K562 (cell line): ENCODE data around the gene POLD3. TPM values are rescaled to one million over a fixed set of nuclear protein-coding genes. Genes with fewer than 3 reads are reported as not detected.
A peak's percentile ranks its signal among the peaks of the same experiment; 100 is the strongest.

Source experiments
- ATAC-seq: fragments of 200-7000 bp; cut with Tn5 transposase; 3 replicates; pipeline ENCODE4 v1.9.1; 2020; ENCODE audit warnings: moderate library complexity
- BruUV-seq: library from RNA; stranded (reverse); fragments of 400-500 nt; replicated peaks from 2 replicates; lab custom pipeline; 2021; lab: Mats Ljungman, UMichigan
- CTCF ChIA-PET: fragments of 300-600 bp; formaldehyde crosslinking; extraction: SDS; loops from one replicate; lab custom pipeline; 2021; ENCODE audit warnings: low intra/inter-chr PET ratio; lab: Yijun Ruan, JAX
- POLR2A ChIA-PET: fragments of 300-600, 350-650 bp; sonication (Branson Sonifier 250); formaldehyde crosslinking; extraction: SDS; loops from one replicate; lab custom pipeline; 2021; ENCODE audit warnings: antibody characterized with exemption, inconsistent platforms; lab: Yijun Ruan, JAX
- DNase-seq, 4 experiments: peaks; one replicate each; pipeline versions ENCODE4 v3.0.0 to v3.0.0-alpha.2; 2011 to 2018; ENCODE audit warnings: low spot score in 3 of 4, mixed read lengths in 3 of 4; ENCODE audit errors: extremely low read depth in 1 of 4
- FAIRE-seq: peaks from 2 replicates; lab custom pipeline; 2011; peaks lifted over from hg19 to GRCh38; lab: Jason Lieb, UNC
- H2AFZ ChIP-seq: 2 replicates; pipeline ENCODE4 v1.6.0; 2011; ENCODE audit warnings: low read depth, low read length, control low read depth, inconsistent platforms
- H3K27ac ChIP-seq: fragments of 200-600 bp; 3 replicates; pipeline ENCODE4 v1.8.0; 2011; ENCODE audit warnings: low read depth, mild to moderate bottlenecking, control low read depth, inconsistent platforms, low read length, moderate library complexity, mixed read lengths; ENCODE audit errors: extremely low read depth
- H3K27me3 ChIP-seq, 2 experiments: fragments of 300-600 bp in 1 of 2; 2 replicates in 1 of 2; 3 replicates in 1 of 2; pipeline versions ENCODE4 v1.6.0 to v1.8.0; 2011; ENCODE audit warnings: inconsistent platforms in 2 of 2, low read length in 2 of 2, mild to moderate bottlenecking in 1 of 2, mixed read lengths in 1 of 2, moderate library complexity in 1 of 2; ENCODE audit not compliant: control insufficient read depth in 2 of 2, insufficient read depth in 2 of 2
- H3K36me3 ChIP-seq: fragments of 300-600 bp; 3 replicates; pipeline ENCODE4 v1.8.0; 2011; ENCODE audit warnings: mild to moderate bottlenecking, low read length, inconsistent platforms; ENCODE audit not compliant: control insufficient read depth, insufficient read depth
- H3K4me1 ChIP-seq, 2 experiments: fragments of 200-600 bp in 1 of 2; replicated peaks in 1 of 2; 2 replicates in 1 of 2; 3 replicates in 1 of 2; pipeline versions ENCODE4 v1.5.1 to v1.8.0; 2011; ENCODE audit warnings: inconsistent platforms in 2 of 2, low read length in 2 of 2, mild to moderate bottlenecking in 1 of 2, mixed read lengths in 1 of 2, moderate library complexity in 1 of 2; ENCODE audit not compliant: control insufficient read depth in 2 of 2, insufficient read depth in 2 of 2
- H3K4me2 ChIP-seq: 2 replicates; pipeline ENCODE4 v1.6.1; 2011; ENCODE audit warnings: low read length, control low read depth, inconsistent platforms, mixed read lengths; ENCODE audit not compliant: insufficient read depth
- H3K4me3 ChIP-seq: fragments of 200-600 bp; sonication (generic), shearing (Covaris generic); 2 replicates; pipeline ENCODE4 v1.5.1; 2016; ENCODE audit warnings: control low read depth, inconsistent platforms
- H3K79me2 ChIP-seq: fragments of 200-600 bp; 3 replicates; pipeline ENCODE4 v1.8.0; 2011; ENCODE audit warnings: low read length, inconsistent platforms; ENCODE audit not compliant: control insufficient read depth, insufficient read depth
- H3K9ac ChIP-seq, 2 experiments: 2 replicates each; pipeline versions ENCODE4 v1.6.0 to v1.6.1; 2011; ENCODE audit warnings: low read depth in 2 of 2, low read length in 2 of 2, control low read depth in 1 of 2, inconsistent platforms in 1 of 2, mild to moderate bottlenecking in 1 of 2, mixed read lengths in 1 of 2; ENCODE audit not compliant: insufficient read depth in 1 of 2
- H3K9me1 ChIP-seq: one replicate; pipeline ENCODE4 v1.6.0; 2011; ENCODE audit warnings: inconsistent platforms, mild to moderate bottlenecking, low read length, moderate library complexity; ENCODE audit not compliant: control insufficient read depth, insufficient read depth
- H3K9me3 ChIP-seq: replicated peaks from 2 replicates; pipeline ENCODE4 v1.5.1; 2011; ENCODE audit warnings: low read depth, low read length, inconsistent platforms; ENCODE audit not compliant: control insufficient read depth, insufficient read depth
- H4K20me1 ChIP-seq: replicated peaks from 2 replicates; pipeline ENCODE4 v1.6.1; 2011; ENCODE audit warnings: low read length, inconsistent platforms, mixed read lengths; ENCODE audit not compliant: control insufficient read depth, insufficient read depth
- ADNP ChIP-seq: fragments of 200-800 bp; sonication (Bioruptor generic); IDR thresholded peaks from 2 replicates; pipeline ENCODE4 v1.6.1; 2016; ENCODE audit warnings: missing genetic modification characterization, missing compliant biosample characterization
- BRD9 ChIP-seq: fragments of 450-650 bp; IDR thresholded peaks from 2 replicates; pipeline ENCODE4 v1.6.1; 2018; ENCODE audit warnings: low read depth; ENCODE audit not compliant: partially characterized antibody
- CEBPG ChIP-seq, 3 experiments: fragments of 200-800 bp in 1 of 3; sonication (Bioruptor generic) in 1 of 3; sonication (generic) in 1 of 3; formaldehyde crosslinking in 1 of 3; IDR thresholded peaks in 2 of 3; conservative IDR thresholded peaks in 1 of 3; 2 replicates each; pipeline versions ENCODE4 v1.6.1 to v1.8.0; 2016 to 2022; ENCODE audit warnings: missing compliant biosample characterization in 2 of 3, missing genetic modification characterization in 2 of 3, mild to moderate bottlenecking in 1 of 3, missing genetic modification reagents in 1 of 3
- HDAC2 ChIP-seq: fragments of 450-650 bp; IDR thresholded peaks from 2 replicates; pipeline ENCODE4 v1.6.1; 2016; ENCODE audit warnings: mild to moderate bottlenecking
- MAFF ChIP-seq: IDR thresholded peaks from 2 replicates; pipeline ENCODE4 v1.6.1; 2012; ENCODE audit warnings: low read length, improper control_type of control experiment
- MAFG ChIP-seq: fragments of 450-650 bp; conservative IDR thresholded peaks from 2 replicates; pipeline ENCODE4 v1.6.1; 2016; ENCODE audit warnings: missing genetic modification characterization, missing compliant biosample characterization
- MAFK ChIP-seq: IDR thresholded peaks from 2 replicates; pipeline ENCODE4 v1.6.1; 2011; ENCODE audit warnings: low read length, improper control_type of control experiment
- NFIC ChIP-seq: fragments of 450-650 bp; IDR thresholded peaks from 2 replicates; pipeline ENCODE4 v1.6.1; 2017; ENCODE audit warnings: mild to moderate bottlenecking, inconsistent platforms
- PML ChIP-seq: IDR thresholded peaks from 2 replicates; pipeline ENCODE4 v1.6.1; 2012; ENCODE audit warnings: low read length, inconsistent platforms
- SMARCA5 ChIP-seq: fragments of 450-650 bp; IDR thresholded peaks from 2 replicates; pipeline ENCODE4 v1.6.1; 2016
- SPI1 ChIP-seq: IDR thresholded peaks from 2 replicates; pipeline ENCODE4 v1.6.1; 2011; ENCODE audit warnings: low read depth, low read length, control low read depth, borderline replicate concordance
- TARDBP ChIP-seq: fragments of 450-650 bp; IDR thresholded peaks from 2 replicates; pipeline ENCODE4 v1.6.1; 2016
- ZFP36 ChIP-seq: fragments of 150-350 bp; IDR thresholded peaks from 2 replicates; pipeline ENCODE4 v1.6.1; 2018; ENCODE audit warnings: low read length, low read depth; ENCODE audit not compliant: partially characterized antibody
- ZFPM2 ChIP-seq: fragments of 250-450 bp; sonication (Bioruptor Pico); IDR thresholded peaks from 2 replicates; pipeline ENCODE4 v1.5.1; 2022; ENCODE audit warnings: mild to moderate bottlenecking
- ZNF224 ChIP-seq: sonication (generic); formaldehyde crosslinking; IDR thresholded peaks from 2 replicates; pipeline ENCODE4 v1.8.0; 2022; ENCODE audit warnings: mild to moderate bottlenecking, missing genetic modification reagents
- WGBS: fragments of 100-300 bp; shearing (Covaris generic); methylation state at CpG from one replicate; pipeline ENCODE4 v1.1.6; 2016; ENCODE audit warnings: low coverage, mixed read lengths; ENCODE audit not compliant: insufficient coverage; ENCODE audit errors: missing lambda C conversion rate; 5-methylcytosine and 5-hydroxymethylcytosine counted together
- in situ Hi-C: fragments of 300-500 bp; cut with MboI; formaldehyde crosslinking; loops from 4 replicates; pipeline ENCODE4 v1.15.0; 2018; ENCODE audit warnings: inconsistent platforms, mixed read lengths
- intact Hi-C: fragments of 100-400 bp; cut with micrococcal nuclease; formaldehyde crosslinking; loops from 2 replicates; pipeline ENCODE4 v1.14.2; 2022
- polyA plus RNA-seq, 8 experiments: library from polyadenylated mRNA; depleted of rRNA in 4 of 8; stranded (reverse) in 5 of 8; unstranded in 3 of 8; fragments of >200 nt; fragmentation: Nextera tagmentation in 2 of 8; fragmentation: Illumina TruSeq in 1 of 8; extraction: Ambion mirVana in 2 of 8; extraction: Trizol in 1 of 8; gene quantifications; 2 replicates each; pipeline versions ENCODE4 v1.2.1 to v1.2.3, GENCODE V29; 2011 to 2014; ENCODE audit warnings: inconsistent platforms in 1 of 8, missing spikeins in 1 of 8
- total RNA-seq, 7 experiments: library from RNA; depleted of rRNA in 6 of 7; stranded (reverse); fragments of >200 nt in 6 of 7; fragmentation: Illumina TruSeq in 2 of 7; extraction: Trizol in 2 of 7; gene quantifications; 2 replicates each; pipeline versions ENCODE4 v1.2.1 to v1.2.3, GENCODE V29; 2011 to 2021; ENCODE audit warnings: low replicate concordance in 1 of 7
- TF ChIP-seq, protein P1 (sequence below): fragments of 250-450 bp; sonication (Bioruptor Pico); IDR thresholded peaks from 2 replicates; pipeline ENCODE4 v1.8.0; 2022; ENCODE audit warnings: inconsistent platforms
- TF ChIP-seq, protein P2 (sequence below): fragments of 250-450 bp; sonication (Bioruptor Pico); IDR thresholded peaks from 2 replicates; pipeline ENCODE4 v1.4.0; 2020; ENCODE audit warnings: mild to moderate bottlenecking, moderate library complexity, borderline replicate concordance
- TF ChIP-seq, protein P3 (sequence below), 2 experiments: fragments of 450-650 bp in 1 of 2; sonication (generic) in 1 of 2; formaldehyde crosslinking in 1 of 2; IDR thresholded peaks in 1 of 2; conservative IDR thresholded peaks in 1 of 2; 2 replicates each; pipeline versions ENCODE4 v1.6.1 to v1.8.1; 2016 to 2023; ENCODE audit warnings: mild to moderate bottlenecking in 2 of 2, moderate library complexity in 2 of 2, inconsistent platforms in 1 of 2, missing genetic modification reagents in 1 of 2

The POLD3 gene
- total and polyA plus RNA-seq, 9 of the 15 experiments (the other 6 are each of a cell fraction or from before 2014, with no cell fraction given), result 10.6 to 40.1 (median 24.6) TPM

DNA sequence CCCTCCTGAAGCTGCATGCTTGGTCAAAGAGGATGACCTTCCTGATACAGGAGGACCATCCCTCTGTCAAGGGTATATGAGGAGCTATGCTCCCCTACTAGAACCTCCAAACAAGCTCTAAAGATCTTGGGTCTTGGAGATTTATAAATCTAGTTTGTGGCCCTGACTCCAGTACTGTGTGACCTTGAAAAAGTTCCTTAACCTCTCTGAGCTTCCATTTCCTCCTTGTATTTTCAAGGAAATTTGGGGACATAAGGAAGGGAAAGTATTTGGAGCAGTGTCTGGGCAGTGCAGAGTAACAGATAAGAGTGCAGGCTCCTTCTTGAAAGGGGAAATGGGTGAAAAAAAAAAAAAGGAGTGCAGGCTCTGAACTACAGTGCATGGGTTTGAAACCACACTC is 93.0 kb downstream of the POLD3 start (continued):
- TF ChIP-seq, protein P1, sequence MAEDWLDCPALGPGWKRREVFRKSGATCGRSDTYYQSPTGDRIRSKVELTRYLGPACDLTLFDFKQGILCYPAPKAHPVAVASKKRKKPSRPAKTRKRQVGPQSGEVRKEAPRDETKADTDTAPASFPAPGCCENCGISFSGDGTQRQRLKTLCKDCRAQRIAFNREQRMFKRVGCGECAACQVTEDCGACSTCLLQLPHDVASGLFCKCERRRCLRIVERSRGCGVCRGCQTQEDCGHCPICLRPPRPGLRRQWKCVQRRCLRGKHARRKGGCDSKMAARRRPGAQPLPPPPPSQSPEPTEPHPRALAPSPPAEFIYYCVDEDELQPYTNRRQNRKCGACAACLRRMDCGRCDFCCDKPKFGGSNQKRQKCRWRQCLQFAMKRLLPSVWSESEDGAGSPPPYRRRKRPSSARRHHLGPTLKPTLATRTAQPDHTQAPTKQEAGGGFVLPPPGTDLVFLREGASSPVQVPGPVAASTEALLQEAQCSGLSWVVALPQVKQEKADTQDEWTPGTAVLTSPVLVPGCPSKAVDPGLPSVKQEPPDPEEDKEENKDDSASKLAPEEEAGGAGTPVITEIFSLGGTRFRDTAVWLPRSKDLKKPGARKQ, result no peak
- no peak for TF ChIP-seq ZFPM2 (CRISPR knock-in tag)
- no peak for TF ChIP-seq ZNF224 (CRISPR knock-in tag)
- TF ChIP-seq SMARCA5, result peak; percentile 62; the same call in 1 of the 2 replicates
- no peak for TF ChIP-seq TARDBP
- TF ChIP-seq HDAC2, result peak; percentile 53; the same call in 1 of the 2 replicates
- TF ChIP-seq BRD9, result no peak
- TF ChIP-seq ADNP (tag), result peak; percentile 68; the same call in 1 of the 2 replicates
- peak; percentile 63 for TF ChIP-seq ZFP36
- TF ChIP-seq CEBPG (CRISPR knock-in tag; IDR thresholded peaks at IDR 0.05), result no peak
- TF ChIP-seq CEBPG (tag; conservative IDR thresholded peaks at IDR 0.05 in 1 of 2, IDR thresholded peaks at IDR 0.05 in 1 of 2), result no peak
- no peak for TF ChIP-seq MAFK

DNA sequence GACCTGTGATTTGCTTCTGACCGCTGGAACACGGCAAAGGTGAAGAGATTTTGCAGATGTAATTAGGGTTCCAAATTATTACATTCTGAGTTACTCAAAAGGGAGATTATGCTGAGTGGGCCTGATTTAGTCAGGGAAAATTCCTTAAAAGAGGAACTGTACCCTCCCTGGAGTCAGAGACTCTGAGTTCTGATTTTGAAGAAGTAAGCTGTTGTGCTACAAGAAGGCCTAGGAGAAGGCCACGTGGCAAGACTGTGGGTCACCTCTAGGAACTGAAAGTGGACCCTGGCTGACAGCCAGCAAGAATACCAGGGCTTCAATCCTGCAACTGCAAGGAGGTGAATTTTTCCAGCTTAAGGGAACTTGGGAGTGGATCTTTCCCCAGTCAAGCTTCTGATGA is 93.5 kb downstream of the POLD3 start:
- Histone ChIP-seq H3K9ac (no peak overlapping the region), H3K36me3 (no peaks in the 10 kb centered on the region), H3K4me2 (no peak overlapping the region), H3K4me1 (peaks cover 0 to under 1% of the 10 kb centered on the region in 2 experiments; a peak in 1 of 5 replicates), H4K20me1 (no peaks in the 10 kb centered on the region), H3K9me3 (no peaks in the 10 kb centered on the region), H3K9me1 (no peaks in the 10 kb centered on the region), H3K79me2 (no peaks in the 10 kb centered on the region), H2AFZ (no peak overlapping the region), H3K4me3 (no peak overlapping the region), H3K27me3 (no peaks in the 10 kb centered on the region; a peak in 1 of 5 replicates), H3K27ac (no peak overlapping the region)
- ATAC-seq, result no peak
- no TSS peak for BruUV-seq
- in situ Hi-C loops, result loop anchor here (5.0 kb wide), 1 partner anchor 54 kb away; no protein-coding TSS in a partner anchor
- POLR2A ChIA-PET, result interaction anchor here (0.6 to 2.0 kb wide), 4 partner anchors 9 to 815 kb away, joined by 3 to 6 read pairs (median 4); no protein-coding TSS in a partner anchor
- intact Hi-C loops, result no loop called here
- FAIRE-seq, result no peak
- no peak for DNase-seq
- CTCF ChIA-PET, result no interaction called here
- WGBS, result 49% methylated on average over 3 of the region's 3 CpGs
- TF ChIP-seq PML, result no peak
- TF ChIP-seq NFIC, result peak; percentile 36
- TF ChIP-seq MAFG, result 0 out of 2 replicates have a peak, but pooled peaks have one; percentile 20
- TF ChIP-seq, protein P2, sequence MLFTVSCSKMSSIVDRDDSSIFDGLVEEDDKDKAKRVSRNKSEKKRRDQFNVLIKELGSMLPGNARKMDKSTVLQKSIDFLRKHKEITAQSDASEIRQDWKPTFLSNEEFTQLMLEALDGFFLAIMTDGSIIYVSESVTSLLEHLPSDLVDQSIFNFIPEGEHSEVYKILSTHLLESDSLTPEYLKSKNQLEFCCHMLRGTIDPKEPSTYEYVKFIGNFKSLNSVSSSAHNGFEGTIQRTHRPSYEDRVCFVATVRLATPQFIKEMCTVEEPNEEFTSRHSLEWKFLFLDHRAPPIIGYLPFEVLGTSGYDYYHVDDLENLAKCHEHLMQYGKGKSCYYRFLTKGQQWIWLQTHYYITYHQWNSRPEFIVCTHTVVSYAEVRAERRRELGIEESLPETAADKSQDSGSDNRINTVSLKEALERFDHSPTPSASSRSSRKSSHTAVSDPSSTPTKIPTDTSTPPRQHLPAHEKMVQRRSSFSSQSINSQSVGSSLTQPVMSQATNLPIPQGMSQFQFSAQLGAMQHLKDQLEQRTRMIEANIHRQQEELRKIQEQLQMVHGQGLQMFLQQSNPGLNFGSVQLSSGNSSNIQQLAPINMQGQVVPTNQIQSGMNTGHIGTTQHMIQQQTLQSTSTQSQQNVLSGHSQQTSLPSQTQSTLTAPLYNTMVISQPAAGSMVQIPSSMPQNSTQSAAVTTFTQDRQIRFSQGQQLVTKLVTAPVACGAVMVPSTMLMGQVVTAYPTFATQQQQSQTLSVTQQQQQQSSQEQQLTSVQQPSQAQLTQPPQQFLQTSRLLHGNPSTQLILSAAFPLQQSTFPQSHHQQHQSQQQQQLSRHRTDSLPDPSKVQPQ (CRISPR knock-in tag), result no peak
- TF ChIP-seq, protein P3, sequence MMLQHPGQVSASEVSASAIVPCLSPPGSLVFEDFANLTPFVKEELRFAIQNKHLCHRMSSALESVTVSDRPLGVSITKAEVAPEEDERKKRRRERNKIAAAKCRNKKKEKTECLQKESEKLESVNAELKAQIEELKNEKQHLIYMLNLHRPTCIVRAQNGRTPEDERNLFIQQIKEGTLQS (IDR thresholded peaks at IDR 0.05), result no peak
- TF ChIP-seq, protein P3 (CRISPR knock-in tag; conservative IDR thresholded peaks at IDR 0.05), result no peak
- peak; percentile 32 for TF ChIP-seq MAFF
- peak; percentile 50; the same call in 1 of the 2 replicates for TF ChIP-seq SPI1
